DMS 273 (cell line): Measurements from ENCODE around the gene UBE4A.
A peak's percentile ranks its signal among the peaks of the same experiment; 100 is the strongest.

Experiments
- DNase-seq: peaks from one replicate; lab custom pipeline; 2025; ENCODE audit not compliant: unreplicated experiment; lab: John Stamatoyannopoulos, UW

The UBE4A gene

GRCh38 chr11:118437208-118438125 lies 78.1 kb downstream of the UBE4A start:
- peak; percentile 77 for DNase-seq

- peak; percentile 24 for DNase-seq
These were observed 79.0 kb downstream of the UBE4A start for GRCh38 chr11:118438314-118438931.

- DNase-seq, result no peak
These were observed 80.2 kb downstream of the UBE4A start for GRCh38 chr11:118439646-118440045.

GRCh38 chr11:118441770-118442275 lies 82.4 kb downstream of the UBE4A start:
- no peak for DNase-seq

- DNase-seq, result no peak
These were observed 82.9 kb downstream of the UBE4A start for GRCh38 chr11:118442301-118442700.

- no peak for DNase-seq
These were observed 83.6 kb downstream of the UBE4A start for GRCh38 chr11:118442908-118443589.

- DNase-seq, result no peak
These were observed 84.3 kb downstream of the UBE4A start for GRCh38 chr11:118443590-118444218.

- no peak for DNase-seq
These were observed 88.0 kb downstream of the UBE4A start for GRCh38 chr11:118447423-118447822.

- no peak for DNase-seq
These were observed 88.9 kb downstream of the UBE4A start for GRCh38 chr11:118448294-118448693.
